HepG2 (cell line): ENCODE data around the gene GYPB.
"Not testable (repeated sequence)": the region's sequence is repeated elsewhere in the genome, so short reads cannot be mapped to it uniquely, and the experiment has no call there.

Experiments used
- BRCA1 ChIP-seq: sonication (generic); formaldehyde crosslinking; IDR thresholded peaks from 2 replicates; pipeline ENCODE4 v1.4.0; 2020; ENCODE audit warnings: missing genetic modification reagents
- HNRNPK ChIP-seq: fragments of 200-400 bp; formaldehyde crosslinking; IDR thresholded peaks from 2 replicates; pipeline ENCODE4 v1.6.1; 2018; ENCODE audit warnings: low read length, low read depth, moderate library complexity, mild to moderate bottlenecking; ENCODE audit not compliant: poor library complexity, severe bottlenecking
- KLF16 ChIP-seq, 2 experiments: sonication (generic) in 1 of 2; formaldehyde crosslinking in 1 of 2; IDR thresholded peaks; 2 replicates each; pipeline versions ENCODE4 v1.6.1 to v1.8.0; 2016 to 2023; ENCODE audit warnings: missing genetic modification reagents in 2 of 2, missing compliant biosample characterization in 1 of 2
- MTA3 ChIP-seq: sonication (generic); formaldehyde crosslinking; IDR thresholded peaks from 2 replicates; pipeline ENCODE4 v1.4.0; 2020; ENCODE audit warnings: missing genetic modification reagents
- REPIN1 ChIP-seq: sonication (generic); formaldehyde crosslinking; IDR thresholded peaks from 2 replicates; pipeline ENCODE4 v1.8.0; 2022; ENCODE audit warnings: missing genetic modification reagents, low read depth, mild to moderate bottlenecking, borderline replicate concordance
- SIN3A ChIP-seq: IDR thresholded peaks from 2 replicates; pipeline ENCODE4 v1.6.1; 2011; ENCODE audit warnings: low read depth, mild to moderate bottlenecking, control low read depth, low read length, borderline replicate concordance
- SMAD3 ChIP-seq: sonication (generic); formaldehyde crosslinking; IDR thresholded peaks from 2 replicates; pipeline ENCODE4 v1.4.0; 2020; ENCODE audit warnings: missing genetic modification reagents
- SOX5 ChIP-seq: IDR thresholded peaks from 2 replicates; pipeline ENCODE4 v1.6.1; 2016; ENCODE audit warnings: borderline replicate concordance
- SYNCRIP ChIP-seq: fragments of 200-400 bp; formaldehyde crosslinking; IDR thresholded peaks from 2 replicates; pipeline ENCODE4 v1.6.1; 2018; ENCODE audit warnings: mild to moderate bottlenecking, low read depth, low read length; ENCODE audit not compliant: insufficient read depth
- ZNF329 ChIP-seq: sonication (generic); formaldehyde crosslinking; IDR thresholded peaks from 2 replicates; pipeline ENCODE4 v1.9.0; 2021; ENCODE audit warnings: low read depth, mild to moderate bottlenecking, missing genetic modification reagents
- ZNF549 ChIP-seq: sonication (generic); formaldehyde crosslinking; IDR thresholded peaks from 2 replicates; pipeline ENCODE4 v1.5.0; 2020; ENCODE audit warnings: missing genetic modification reagents
- ZNF569 ChIP-seq: sonication (generic); formaldehyde crosslinking; IDR thresholded peaks from 2 replicates; pipeline ENCODE4 v1.5.0; 2020; ENCODE audit warnings: mild to moderate bottlenecking, missing genetic modification reagents, moderate library complexity, borderline replicate concordance
- TF ChIP-seq, protein P1 (sequence below): sonication (generic); formaldehyde crosslinking; IDR thresholded peaks from 2 replicates; pipeline ENCODE4 v1.5.0; 2020; ENCODE audit warnings: mild to moderate bottlenecking, missing genetic modification reagents, moderate library complexity
- TF ChIP-seq, protein P2 (sequence below): sonication (generic); formaldehyde crosslinking; IDR thresholded peaks from 2 replicates; pipeline ENCODE4 v1.4.0; 2020; ENCODE audit warnings: low read depth, mild to moderate bottlenecking, missing genetic modification reagents

DNA sequence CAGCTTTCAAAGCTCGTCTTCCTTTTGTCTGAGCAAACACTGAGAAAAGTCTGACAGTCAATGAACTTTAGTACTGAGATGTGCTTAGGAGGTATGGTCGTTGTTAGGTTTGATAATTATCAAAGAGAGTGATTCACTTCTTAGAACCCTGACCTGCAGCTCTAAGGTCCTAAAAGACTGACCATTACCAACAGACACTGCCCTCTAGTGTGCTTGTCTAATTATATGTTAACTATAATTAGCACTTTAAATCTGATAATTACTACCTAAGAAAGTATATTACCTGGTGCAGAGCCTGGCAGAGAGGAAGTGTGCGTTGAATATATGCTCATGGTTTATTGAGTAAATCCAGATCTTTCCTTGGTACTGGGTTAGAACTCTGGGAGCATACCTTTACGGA is 38.4 kb downstream of the GYPB start:
- not testable (repeated sequence) for TF ChIP-seq BRCA1; SIN3A; REPIN1; ZNF569 (CRISPR knock-in tag); HNRNPK; KLF16 (CRISPR knock-in tag; IDR thresholded peaks at IDR 0.05); MTA3; SOX5; ZNF549 (CRISPR knock-in tag); SYNCRIP; SMAD3; ZNF329 (CRISPR knock-in tag)
- TF ChIP-seq, protein P1, sequence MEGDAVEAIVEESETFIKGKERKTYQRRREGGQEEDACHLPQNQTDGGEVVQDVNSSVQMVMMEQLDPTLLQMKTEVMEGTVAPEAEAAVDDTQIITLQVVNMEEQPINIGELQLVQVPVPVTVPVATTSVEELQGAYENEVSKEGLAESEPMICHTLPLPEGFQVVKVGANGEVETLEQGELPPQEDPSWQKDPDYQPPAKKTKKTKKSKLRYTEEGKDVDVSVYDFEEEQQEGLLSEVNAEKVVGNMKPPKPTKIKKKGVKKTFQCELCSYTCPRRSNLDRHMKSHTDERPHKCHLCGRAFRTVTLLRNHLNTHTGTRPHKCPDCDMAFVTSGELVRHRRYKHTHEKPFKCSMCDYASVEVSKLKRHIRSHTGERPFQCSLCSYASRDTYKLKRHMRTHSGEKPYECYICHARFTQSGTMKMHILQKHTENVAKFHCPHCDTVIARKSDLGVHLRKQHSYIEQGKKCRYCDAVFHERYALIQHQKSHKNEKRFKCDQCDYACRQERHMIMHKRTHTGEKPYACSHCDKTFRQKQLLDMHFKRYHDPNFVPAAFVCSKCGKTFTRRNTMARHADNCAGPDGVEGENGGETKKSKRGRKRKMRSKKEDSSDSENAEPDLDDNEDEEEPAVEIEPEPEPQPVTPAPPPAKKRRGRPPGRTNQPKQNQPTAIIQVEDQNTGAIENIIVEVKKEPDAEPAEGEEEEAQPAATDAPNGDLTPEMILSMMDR (CRISPR knock-in tag) = not testable (repeated sequence)
- TF ChIP-seq, protein P2, sequence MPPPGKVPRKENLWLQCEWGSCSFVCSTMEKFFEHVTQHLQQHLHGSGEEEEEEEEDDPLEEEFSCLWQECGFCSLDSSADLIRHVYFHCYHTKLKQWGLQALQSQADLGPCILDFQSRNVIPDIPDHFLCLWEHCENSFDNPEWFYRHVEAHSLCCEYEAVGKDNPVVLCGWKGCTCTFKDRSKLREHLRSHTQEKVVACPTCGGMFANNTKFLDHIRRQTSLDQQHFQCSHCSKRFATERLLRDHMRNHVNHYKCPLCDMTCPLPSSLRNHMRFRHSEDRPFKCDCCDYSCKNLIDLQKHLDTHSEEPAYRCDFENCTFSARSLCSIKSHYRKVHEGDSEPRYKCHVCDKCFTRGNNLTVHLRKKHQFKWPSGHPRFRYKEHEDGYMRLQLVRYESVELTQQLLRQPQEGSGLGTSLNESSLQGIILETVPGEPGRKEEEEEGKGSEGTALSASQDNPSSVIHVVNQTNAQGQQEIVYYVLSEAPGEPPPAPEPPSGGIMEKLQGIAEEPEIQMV = not testable (repeated sequence)
